ENCODE results near the gene PMFBP1.

PMFBP1 gene

GRCh38 chr16:72188541-72188940, 16.6 kb upstream of the PMFBP1 start:
- Histone ChIP-seq H3K27me3 (ENCODE audit: control insufficient read depth, insufficient read depth, low read length, poor library complexity, severe bottlenecking) (no peaks in the 10 kb centered on the region), H3K36me3 (ENCODE audit: control insufficient read depth, insufficient read depth, low read length) (no peaks in the 10 kb centered on the region), H3K9me3 (ENCODE audit: control insufficient read depth, low read length) (no peaks in the 10 kb centered on the region), H3K27ac (ENCODE audit: insufficient read depth, low read depth, low read length, poor library complexity, severe bottlenecking) (no peak overlapping the region), H3K4me3 (ENCODE audit: insufficient read depth, low read depth, low read length) (no peak overlapping the region), H3K4me1 (ENCODE audit: control insufficient read depth, insufficient read depth, low read length) (no peaks in the 10 kb centered on the region)
- 88 to 98% methylated on average over 4 of the region's 4 CpGs for WGBS, 2 experiments

GRCh38 chr16:72187551-72187950, 15.6 kb upstream of the PMFBP1 start:
- H3K9me3 ChIP-seq (ENCODE audit: control insufficient read depth, low read length) = no peaks in the 10 kb centered on the region
- no peaks in the 10 kb centered on the region for H3K27me3 ChIP-seq (ENCODE audit: control insufficient read depth, insufficient read depth, low read length, poor library complexity, severe bottlenecking)
- H3K27ac ChIP-seq (ENCODE audit: insufficient read depth, low read depth, low read length, poor library complexity, severe bottlenecking) = no peak overlapping the region
- H3K36me3 ChIP-seq (ENCODE audit: control insufficient read depth, insufficient read depth, low read length) = no peaks in the 10 kb centered on the region
- 77 to 78% methylated on average over 6 of the region's 6 CpGs for WGBS, 2 experiments
- no peak overlapping the region for H3K4me3 ChIP-seq (ENCODE audit: insufficient read depth, low read depth, low read length)
- H3K4me1 ChIP-seq (ENCODE audit: control insufficient read depth, insufficient read depth, low read length) = no peaks in the 10 kb centered on the region

GRCh38 chr16:72182976-72183375, 11.0 kb upstream of the PMFBP1 start:
- H3K9me3 ChIP-seq (ENCODE audit: control insufficient read depth, low read length) = no peaks in the 10 kb centered on the region
- H3K4me3 ChIP-seq (ENCODE audit: insufficient read depth, low read depth, low read length) = no peak overlapping the region
- no peaks in the 10 kb centered on the region for H3K27me3 ChIP-seq (ENCODE audit: control insufficient read depth, insufficient read depth, low read length, poor library complexity, severe bottlenecking)
- H3K27ac ChIP-seq (ENCODE audit: insufficient read depth, low read depth, low read length, poor library complexity, severe bottlenecking) = no peak overlapping the region
- H3K36me3 ChIP-seq (ENCODE audit: control insufficient read depth, insufficient read depth, low read length) = no peaks in the 10 kb centered on the region
- H3K4me1 ChIP-seq (ENCODE audit: control insufficient read depth, insufficient read depth, low read length) = no peaks in the 10 kb centered on the region

DNA sequence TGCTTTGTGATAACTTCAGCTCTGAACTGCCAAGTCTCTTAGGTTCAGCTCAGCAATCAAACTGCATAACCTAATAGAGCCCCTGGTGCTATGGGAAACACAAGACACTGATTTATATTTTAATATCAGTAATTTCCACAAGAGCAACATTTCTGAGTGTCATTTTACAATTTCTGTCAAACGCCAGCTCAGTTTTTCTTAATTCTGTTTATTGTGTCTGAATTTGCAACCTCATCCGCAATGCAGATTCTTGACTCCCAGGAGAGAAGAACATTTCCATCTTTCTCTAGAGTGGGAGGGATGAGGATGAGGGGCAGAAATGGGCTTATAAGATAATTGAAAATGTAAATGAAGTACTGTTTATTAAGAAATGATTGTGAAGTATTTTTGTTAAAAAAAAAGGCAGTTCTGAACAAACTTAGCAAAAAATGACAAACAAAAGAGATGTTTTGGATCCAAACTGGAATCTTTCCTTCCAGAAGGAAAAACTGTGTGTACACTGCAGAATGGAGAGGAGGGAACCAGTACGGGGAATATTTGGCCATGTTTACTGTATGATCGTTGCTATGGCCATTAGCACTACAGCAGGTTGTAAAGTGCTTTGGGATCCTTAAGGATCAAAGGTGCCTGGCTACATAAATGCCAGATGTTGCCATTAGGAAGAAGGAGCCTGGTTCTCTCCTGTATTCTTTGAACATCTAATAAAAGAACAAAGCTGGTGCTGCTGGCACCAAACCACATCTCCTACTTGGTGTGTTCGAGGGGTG, 7.4 kb upstream of the PMFBP1 start:
- Histone ChIP-seq H3K27ac (ENCODE audit: insufficient read depth, low read depth, low read length, poor library complexity, severe bottlenecking) (no peak overlapping the region), H3K27me3 (ENCODE audit: control insufficient read depth, insufficient read depth, low read length, poor library complexity, severe bottlenecking) (no peaks in the 10 kb centered on the region), H3K4me1 (ENCODE audit: control insufficient read depth, insufficient read depth, low read length) (no peaks in the 10 kb centered on the region), H3K36me3 (ENCODE audit: control insufficient read depth, insufficient read depth, low read length) (no peaks in the 10 kb centered on the region), H3K9me3 (ENCODE audit: control insufficient read depth, low read length) (no peaks in the 10 kb centered on the region), H3K4me3 (ENCODE audit: insufficient read depth, low read depth, low read length) (no peak overlapping the region)
- 86% methylated on average over 5 of the region's 5 CpGs for WGBS, 2 experiments

GRCh38 chr16:72174726-72175125, 2.8 kb upstream of the PMFBP1 start:
- no peaks in the 10 kb centered on the region for H3K36me3 ChIP-seq (ENCODE audit: control insufficient read depth, insufficient read depth, low read length)
- no peaks in the 10 kb centered on the region for H3K4me1 ChIP-seq (ENCODE audit: control insufficient read depth, insufficient read depth, low read length)
- WGBS, 2 experiments = 76 to 92% methylated on average over 2 of the region's 2 CpGs
- no peak overlapping the region for H3K27ac ChIP-seq (ENCODE audit: insufficient read depth, low read depth, low read length, poor library complexity, severe bottlenecking)
- no peaks in the 10 kb centered on the region for H3K9me3 ChIP-seq (ENCODE audit: control insufficient read depth, low read length)
- H3K27me3 ChIP-seq (ENCODE audit: control insufficient read depth, insufficient read depth, low read length, poor library complexity, severe bottlenecking) = no peaks in the 10 kb centered on the region
- no peak overlapping the region for H3K4me3 ChIP-seq (ENCODE audit: insufficient read depth, low read depth, low read length)

DNA sequence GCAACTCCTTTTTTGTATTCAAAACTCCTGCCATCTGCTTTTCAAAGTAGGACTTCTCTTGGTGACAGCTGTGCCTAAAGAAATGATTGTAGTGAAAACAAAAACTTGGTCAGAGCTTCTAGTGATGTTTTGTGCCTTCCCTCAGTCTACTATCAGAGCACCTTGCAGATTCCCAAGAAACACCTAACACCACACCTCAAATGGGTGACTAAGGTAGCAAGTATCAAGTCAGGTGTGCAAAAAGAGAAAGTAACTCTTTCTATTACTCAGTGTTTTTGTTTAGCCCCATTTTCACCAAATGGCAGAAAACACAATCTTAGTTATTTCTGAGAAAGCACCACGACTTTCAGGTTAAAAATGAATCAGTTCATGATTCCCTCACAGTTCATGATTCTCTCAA, 2.0 kb upstream of the PMFBP1 start:
- Histone ChIP-seq H3K9me3 (ENCODE audit: control insufficient read depth, low read length) (no peaks in the 10 kb centered on the region), H3K27me3 (ENCODE audit: control insufficient read depth, insufficient read depth, low read length, poor library complexity, severe bottlenecking) (no peaks in the 10 kb centered on the region), H3K4me1 (ENCODE audit: control insufficient read depth, insufficient read depth, low read length) (no peaks in the 10 kb centered on the region), H3K36me3 (ENCODE audit: control insufficient read depth, insufficient read depth, low read length) (no peaks in the 10 kb centered on the region), H3K4me3 (ENCODE audit: insufficient read depth, low read depth, low read length) (no peak overlapping the region), H3K27ac (ENCODE audit: insufficient read depth, low read depth, low read length, poor library complexity, severe bottlenecking) (no peak overlapping the region)
- 95 to 97% methylated on average over 1 of the region's 1 CpG for WGBS, 2 experiments

DNA sequence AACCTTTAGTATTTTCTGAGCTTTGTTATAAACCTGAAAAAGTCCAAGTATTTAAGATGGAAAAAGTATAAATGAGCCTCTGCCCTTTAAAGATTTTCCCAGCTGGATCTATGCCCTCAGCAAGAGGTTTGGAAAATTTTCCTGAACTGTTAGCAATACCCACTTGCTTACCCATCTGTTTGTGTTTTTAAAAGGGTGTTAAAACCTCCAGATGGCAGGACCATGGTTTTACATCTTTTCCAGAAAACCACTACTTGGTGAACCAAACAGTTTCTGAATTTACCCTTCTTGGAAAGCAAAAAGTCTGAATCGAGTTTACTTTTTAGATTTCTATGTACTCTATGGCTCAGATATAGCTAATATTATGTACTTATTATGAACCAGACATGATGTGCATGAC, 719 bp downstream of the PMFBP1 start:
- Histone ChIP-seq H3K9me3 (ENCODE audit: control insufficient read depth, low read length) (no peaks in the 10 kb centered on the region), H3K27ac (ENCODE audit: insufficient read depth, low read depth, low read length, poor library complexity, severe bottlenecking) (no peak overlapping the region), H3K4me3 (ENCODE audit: insufficient read depth, low read depth, low read length) (no peak overlapping the region), H3K4me1 (ENCODE audit: control insufficient read depth, insufficient read depth, low read length) (no peaks in the 10 kb centered on the region), H3K36me3 (ENCODE audit: control insufficient read depth, insufficient read depth, low read length) (no peaks in the 10 kb centered on the region), H3K27me3 (ENCODE audit: control insufficient read depth, insufficient read depth, low read length, poor library complexity, severe bottlenecking) (no peaks in the 10 kb centered on the region)
- WGBS, 2 experiments = no CpG with 5 or more reads among the region's 1 CpG

GRCh38 chr16:72169708-72170107, 2.2 kb downstream of the PMFBP1 start:
- H3K27me3 ChIP-seq (ENCODE audit: control insufficient read depth, insufficient read depth, low read length, poor library complexity, severe bottlenecking) = no peaks in the 10 kb centered on the region
- no peaks in the 10 kb centered on the region for H3K9me3 ChIP-seq (ENCODE audit: control insufficient read depth, low read length)
- H3K27ac ChIP-seq (ENCODE audit: insufficient read depth, low read depth, low read length, poor library complexity, severe bottlenecking) = no peak overlapping the region
- no peak overlapping the region for H3K4me3 ChIP-seq (ENCODE audit: insufficient read depth, low read depth, low read length)
- H3K4me1 ChIP-seq (ENCODE audit: control insufficient read depth, insufficient read depth, low read length) = no peaks in the 10 kb centered on the region
- WGBS, 2 experiments = 88% methylated on average over 1 of the region's 1 CpG; no CpG with 5 or more reads in 1 of the 2 experiments
- H3K36me3 ChIP-seq (ENCODE audit: control insufficient read depth, insufficient read depth, low read length) = no peaks in the 10 kb centered on the region

DNA sequence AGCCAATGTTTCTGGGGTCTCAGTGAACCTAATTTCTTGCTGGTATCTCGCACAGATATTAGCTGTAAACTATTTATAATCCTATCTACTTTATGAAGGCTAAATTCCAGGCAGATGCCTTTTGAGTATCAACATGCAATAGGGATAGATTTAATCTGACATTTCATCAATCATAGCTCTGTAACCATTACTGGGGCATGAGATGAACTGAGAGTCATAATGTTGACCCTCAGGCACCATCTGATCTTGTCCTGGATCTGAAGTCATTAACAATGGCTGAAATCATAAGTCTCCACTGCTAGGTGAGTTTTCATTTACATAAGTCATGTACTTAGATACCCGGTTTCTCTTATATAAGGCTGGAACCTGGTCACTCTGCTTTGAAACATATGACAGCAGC, 3.6 kb downstream of the PMFBP1 start:
- Histone ChIP-seq H3K4me1 (ENCODE audit: control insufficient read depth, insufficient read depth, low read length) (no peaks in the 10 kb centered on the region), H3K27ac (ENCODE audit: insufficient read depth, low read depth, low read length, poor library complexity, severe bottlenecking) (no peak overlapping the region), H3K9me3 (ENCODE audit: control insufficient read depth, low read length) (no peaks in the 10 kb centered on the region), H3K27me3 (ENCODE audit: control insufficient read depth, insufficient read depth, low read length, poor library complexity, severe bottlenecking) (no peaks in the 10 kb centered on the region), H3K36me3 (ENCODE audit: control insufficient read depth, insufficient read depth, low read length) (no peaks in the 10 kb centered on the region), H3K4me3 (ENCODE audit: insufficient read depth, low read depth, low read length) (no peak overlapping the region)
- 92 to 100% methylated on average over 1 to 2 of the region's 2 CpGs for WGBS, 2 experiments

- 94 to 96% methylated on average over 6 of the region's 6 CpGs for WGBS, 2 experiments
- Histone ChIP-seq H3K4me1 (ENCODE audit: control insufficient read depth, insufficient read depth, low read length) (peaks cover 4% of the 10 kb centered on the region), H3K9me3 (ENCODE audit: control insufficient read depth, low read length) (no peaks in the 10 kb centered on the region), H3K36me3 (ENCODE audit: control insufficient read depth, insufficient read depth, low read length) (no peaks in the 10 kb centered on the region), H3K27me3 (ENCODE audit: control insufficient read depth, insufficient read depth, low read length, poor library complexity, severe bottlenecking) (no peaks in the 10 kb centered on the region), H3K27ac (ENCODE audit: insufficient read depth, low read depth, low read length, poor library complexity, severe bottlenecking) (no peak overlapping the region), H3K4me3 (ENCODE audit: insufficient read depth, low read depth, low read length) (no peak overlapping the region)
Observed at GRCh38 chr16:72166954-72167561, 4.9 kb downstream of the PMFBP1 start.
